Hematopoietic multipotent progenitor cell treated with erythropoietin and hydrocortisone succinate and interleukin-3 and kit ligand, for 15 days (in vitro differentiated cells): Measurements from ENCODE around the gene KCNJ10.

Experiments
- DNase-seq: peaks from one replicate; pipeline ENCODE4 v3.0.0-alpha.2; 2015; ENCODE audit warnings: low spot score

Gene KCNJ10

DNA sequence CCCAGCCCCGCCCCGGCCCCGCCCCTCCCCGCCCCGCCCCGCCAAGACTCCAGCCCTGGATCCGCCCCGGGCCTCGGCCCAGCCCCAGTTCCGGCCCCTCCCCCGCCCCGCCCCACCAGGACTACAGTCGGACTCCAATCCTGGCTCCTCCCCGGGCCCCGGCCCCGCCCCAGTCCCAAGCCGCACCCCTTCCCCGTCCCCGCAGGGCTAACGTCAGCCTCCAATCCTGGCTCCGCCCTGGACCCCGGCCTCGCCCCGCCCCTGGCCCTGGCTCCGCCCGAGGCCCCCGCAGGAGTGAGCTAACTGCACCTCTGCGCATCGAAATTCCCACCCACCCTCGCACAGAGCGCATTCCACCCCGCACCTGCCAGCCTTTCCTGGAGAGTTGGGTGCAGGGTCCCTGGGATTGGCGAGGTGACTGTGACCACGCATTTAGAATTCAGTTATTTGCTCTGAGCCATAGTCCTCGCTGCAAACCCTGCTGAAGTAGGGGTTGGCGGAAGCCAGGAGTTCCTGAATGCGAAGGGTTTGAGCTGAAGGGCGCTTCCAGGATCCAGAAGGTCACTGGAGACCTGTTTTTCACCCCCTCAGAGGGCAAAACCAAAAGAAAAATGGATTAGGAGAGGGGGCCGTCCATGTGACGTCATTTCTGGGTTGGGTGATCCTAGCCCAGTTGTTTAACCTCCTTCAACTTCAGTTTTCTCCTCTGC, 29.0 kb upstream of the KCNJ10 start:
- peak; percentile 81 for DNase-seq

DNA sequence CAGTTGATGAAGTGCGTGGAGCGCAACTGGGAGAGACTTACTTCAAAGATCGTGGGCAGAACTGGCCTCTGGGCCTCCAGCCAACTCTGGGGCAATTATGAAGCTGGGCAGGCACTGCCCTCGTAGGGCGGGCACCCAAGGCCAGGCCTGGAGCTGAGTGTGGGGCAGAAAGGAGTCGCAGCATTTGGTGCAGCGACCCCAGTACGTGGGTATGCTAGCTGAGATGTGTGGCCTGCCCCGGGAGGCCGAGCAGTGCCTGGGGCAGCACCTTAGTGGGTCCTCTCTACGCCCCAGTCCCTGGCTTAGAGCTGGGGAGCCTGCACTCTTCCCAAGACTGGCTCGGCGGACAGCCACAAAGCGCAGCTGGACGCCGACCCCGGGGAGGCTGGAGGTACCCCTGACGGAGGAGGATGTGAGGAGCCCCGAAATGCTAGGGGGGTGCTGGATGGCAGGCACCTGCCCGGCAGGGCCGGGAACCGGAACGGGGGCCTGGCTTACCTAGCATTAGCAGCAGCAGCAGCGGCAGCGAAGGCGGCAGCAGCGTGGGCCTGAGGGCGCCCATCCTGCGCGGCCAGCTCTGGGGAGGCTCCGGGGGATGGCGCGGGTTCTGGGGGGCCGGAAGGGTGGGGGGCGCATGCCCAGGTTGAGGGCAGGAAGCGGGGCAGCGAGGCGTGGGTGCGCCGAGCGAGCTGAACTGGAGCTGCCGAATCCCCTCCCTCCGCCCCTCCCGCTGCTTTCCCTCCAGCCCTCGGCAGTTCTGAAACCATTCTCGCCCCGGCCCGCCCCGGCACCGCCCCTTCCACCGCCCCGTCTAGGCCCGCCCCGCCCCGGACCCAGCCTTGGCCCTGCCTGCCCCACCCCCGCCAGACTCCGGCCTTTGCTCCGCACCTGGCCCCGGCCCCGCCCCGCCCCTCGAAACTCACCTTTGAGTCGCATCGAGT, 28.2 kb upstream of the KCNJ10 start, which contains the start of gene IGSF8:
TSS of gene IGSF8 (minus strand) at position 709 of the 941 bp plus-strand sequence. CDS start at position 562, 147 bp downstream.
- DNase-seq = peak; percentile 65

DNA sequence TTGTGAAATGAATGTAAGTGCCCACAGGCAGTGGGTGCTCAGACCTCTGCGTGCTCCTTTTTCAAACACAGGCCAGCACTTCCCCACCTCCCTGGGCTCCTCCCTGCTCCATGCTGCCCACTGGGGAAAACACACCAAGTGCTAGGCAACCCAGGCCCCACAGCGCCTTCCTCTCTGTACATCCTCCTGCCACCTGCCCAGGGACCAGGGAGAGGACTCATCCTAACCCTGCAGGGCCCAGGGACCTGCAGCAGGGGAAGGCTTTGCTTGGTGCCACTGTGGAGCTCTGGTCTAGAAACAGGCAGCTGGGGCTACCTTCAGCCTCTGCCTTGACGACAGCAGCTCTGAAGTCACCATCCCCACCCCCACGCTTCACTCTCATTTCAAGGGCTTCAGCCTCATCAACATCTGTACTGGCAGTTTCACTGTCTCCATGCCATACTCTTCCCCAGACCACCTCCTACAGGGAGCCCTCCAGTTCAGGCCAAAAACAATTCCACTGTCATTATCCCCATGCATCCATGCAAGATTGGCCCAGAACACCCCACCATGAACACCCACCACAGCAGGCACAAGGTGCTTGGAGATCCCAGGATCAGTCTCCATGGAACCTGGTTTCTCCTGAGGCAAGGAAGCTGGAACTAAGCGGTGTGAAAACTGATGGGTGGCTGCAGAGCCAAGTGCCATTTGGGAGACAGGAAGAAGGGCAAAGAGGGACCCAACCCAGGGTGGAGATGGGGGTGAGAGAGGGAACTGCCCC, 27.4 kb upstream of the KCNJ10 start:
- no peak for DNase-seq

DNA sequence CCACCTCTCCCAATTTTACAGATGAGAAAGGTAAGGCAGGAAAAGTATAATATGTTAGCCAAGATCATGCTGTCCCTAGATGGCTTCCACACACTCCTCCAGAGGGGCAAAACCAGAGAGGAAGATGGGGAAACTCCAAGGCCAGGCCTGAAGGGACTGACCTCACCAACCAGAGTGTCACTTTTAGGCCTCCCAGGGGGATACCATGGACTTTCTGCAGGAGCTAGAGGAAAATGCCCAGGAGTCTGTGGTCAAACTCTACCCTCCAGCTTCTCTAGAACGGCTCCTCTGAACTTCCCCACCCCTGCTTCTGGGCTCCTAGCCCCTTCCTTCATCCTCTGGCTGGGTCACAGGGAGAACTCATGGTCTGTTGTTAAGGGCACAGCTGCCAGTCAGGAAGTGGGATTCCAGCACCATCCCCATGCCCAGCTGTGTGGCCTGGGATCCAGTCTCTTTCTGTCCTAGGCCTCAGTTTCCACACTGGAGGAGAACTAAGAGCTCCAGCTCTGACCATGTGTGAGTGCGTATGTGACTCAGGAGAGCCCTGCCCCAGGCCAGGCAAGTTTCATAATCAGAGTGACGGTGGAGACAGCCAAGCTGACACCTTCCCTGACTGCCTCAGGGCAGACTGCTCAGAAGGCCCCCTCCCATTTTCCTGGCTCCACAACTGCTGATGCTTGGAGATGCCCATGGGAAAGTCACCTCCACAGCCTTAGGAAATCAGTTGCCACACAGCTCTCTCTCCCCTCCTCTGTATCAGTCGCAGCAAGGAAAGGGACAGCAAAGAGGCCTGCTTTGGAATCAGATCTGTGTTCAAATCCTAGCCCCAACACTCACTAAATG, 26.5 kb upstream of the KCNJ10 start:
- no peak for DNase-seq

DNA sequence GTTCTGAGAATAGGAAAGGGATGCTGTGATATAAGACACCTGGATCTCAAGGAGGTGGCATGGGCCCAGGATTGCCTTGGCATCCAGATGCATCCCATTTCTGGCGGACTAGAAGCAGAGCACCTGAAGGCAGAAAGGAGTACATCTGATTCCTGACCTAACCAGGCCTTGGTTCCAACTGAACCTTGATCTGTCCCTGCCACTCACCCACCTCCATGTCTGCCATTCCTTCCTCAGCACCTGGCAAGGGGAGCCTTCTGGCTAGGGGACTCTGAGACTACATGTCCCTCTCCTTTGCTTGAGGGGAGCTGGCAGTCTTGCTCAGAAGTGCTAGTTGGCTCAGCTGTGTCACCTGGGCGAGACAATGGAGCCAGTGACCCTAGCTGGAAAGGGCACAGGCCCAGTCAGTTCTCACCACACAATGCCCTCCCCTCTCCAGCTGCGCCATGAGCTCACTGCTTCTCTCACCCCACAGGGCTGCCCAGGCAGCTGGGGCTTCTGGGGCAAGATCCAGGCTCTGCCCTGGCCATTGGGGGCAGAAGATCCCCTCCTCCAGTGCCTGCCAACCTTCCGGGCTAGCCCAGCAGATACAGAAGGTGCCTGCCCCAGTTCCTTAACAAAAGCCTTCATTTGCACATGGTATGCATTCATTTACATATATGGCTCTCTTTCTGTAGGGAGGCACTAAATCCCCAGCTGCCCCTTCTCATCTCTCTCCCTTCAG, 25.6 kb upstream of the KCNJ10 start:
- no peak for DNase-seq

DNA sequence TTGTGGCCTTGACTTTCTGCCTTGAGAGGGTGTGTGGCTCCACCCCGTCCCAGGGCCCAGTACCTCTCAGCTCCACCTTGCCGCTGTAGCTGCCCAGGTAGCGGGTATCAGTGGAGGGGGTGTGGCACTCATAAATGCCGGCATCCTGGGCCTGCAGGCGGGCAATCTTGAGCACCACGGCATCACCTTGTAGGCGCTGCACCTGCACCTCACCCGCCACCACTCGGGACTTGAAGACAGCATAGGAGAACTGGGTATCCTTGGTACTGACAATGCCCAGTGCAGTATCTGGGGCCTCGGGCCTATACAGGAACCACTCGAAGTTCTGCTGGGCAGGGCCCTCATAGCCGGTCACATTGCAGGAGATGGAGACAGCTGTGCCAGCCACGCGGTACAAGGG, 24.8 kb upstream of the KCNJ10 start:
- no peak for DNase-seq

DNA sequence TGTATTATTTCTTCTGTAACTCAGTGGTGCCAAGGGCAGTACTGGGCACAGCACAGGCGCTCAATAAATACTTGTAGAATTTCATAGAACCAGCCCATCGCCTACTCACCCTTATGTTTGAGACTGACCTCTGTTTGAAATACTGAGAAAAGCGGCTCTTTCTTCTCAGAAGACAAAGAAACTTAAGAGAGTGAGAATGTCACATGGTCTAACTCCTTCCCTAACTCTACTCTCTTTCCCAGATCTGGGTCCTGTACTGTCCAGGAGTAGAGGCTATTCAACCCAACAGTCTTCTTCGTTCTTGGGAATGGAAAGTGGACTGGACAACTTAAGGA, 24.3 kb upstream of the KCNJ10 start:
- DNase-seq = no peak

DNA sequence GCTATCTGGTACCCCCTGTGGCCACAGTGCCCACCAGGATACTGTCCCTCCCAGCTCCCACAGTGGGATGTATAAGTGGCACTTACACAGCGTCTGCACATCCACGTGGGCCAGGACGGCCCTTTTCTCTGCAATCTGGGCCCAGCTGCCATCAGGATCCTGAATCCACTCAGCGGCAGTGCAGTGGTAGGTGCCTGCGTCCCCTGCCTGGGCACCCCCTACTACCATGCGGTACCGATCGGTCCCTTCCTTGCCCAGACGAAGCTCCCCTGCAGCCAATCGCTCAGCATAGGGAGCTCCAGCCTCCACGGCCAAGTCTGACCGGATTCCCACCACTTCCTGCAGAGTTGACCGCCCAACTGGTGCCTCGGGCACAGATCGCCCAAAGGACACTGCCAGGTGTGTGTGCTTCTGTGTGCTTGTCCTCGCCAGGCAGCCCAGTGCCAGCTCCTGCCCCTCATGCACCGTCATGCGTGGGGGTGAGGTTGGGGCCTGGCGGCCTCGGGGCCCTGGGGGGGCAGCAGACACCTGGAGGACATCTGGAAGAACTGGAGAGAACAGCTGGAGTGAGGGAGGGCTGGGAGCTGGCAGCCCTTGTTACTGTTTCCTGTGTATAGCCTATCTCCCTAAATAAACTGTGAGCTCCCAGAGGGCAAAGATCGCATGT, 23.8 kb upstream of the KCNJ10 start:
- DNase-seq = no peak

DNA sequence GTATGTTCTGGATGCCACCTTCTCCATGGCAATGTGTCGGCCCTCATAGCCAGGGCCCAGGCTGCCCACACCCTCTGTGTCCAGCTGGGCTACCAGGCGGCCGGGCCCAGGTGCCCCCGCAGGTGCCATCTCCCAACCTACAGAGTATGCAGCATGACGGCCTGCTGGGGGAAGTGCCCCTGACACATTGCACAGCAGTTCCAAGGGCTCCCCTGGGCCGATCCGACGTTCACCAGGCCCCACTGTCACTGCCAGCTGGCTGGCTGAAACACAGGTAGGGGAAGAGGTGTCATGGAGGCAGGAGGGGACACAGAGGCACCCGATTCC, 23.1 kb upstream of the KCNJ10 start:
- DNase-seq = no peak

DNA sequence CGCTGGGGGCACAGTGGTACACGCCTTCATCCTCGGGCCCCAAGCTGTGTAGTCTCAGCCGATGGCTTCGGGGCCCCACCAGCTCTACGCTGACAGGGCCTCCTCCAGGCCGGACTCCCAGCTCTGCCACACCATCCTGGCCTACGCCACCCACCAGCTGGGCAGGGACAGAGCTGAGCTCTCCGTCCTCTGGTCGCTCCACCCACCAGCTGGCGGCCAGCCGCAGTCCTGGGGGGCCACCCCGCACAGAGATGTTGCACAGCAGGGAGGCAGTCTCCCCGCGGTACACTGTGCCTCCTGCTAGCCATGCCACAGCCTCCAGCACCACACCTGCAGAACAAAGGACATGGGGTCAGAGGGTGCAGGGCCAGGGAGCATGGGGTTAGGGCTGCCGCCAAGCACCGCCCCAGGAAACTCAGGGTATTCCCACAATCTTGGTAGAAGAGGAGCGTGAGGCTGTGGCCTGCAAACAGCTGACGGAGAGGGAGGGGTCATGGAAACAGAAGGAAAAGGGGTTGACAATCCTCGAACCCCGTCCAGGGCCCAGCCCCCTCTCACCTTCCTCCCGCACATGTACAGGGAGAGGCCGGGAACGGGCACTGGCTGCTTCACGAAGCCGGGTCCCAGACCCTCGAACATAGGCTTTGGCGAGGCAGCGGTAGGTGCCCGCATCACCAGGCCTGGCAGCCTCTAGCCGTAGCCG, 22.6 kb upstream of the KCNJ10 start:
- DNase-seq = no peak

DNA sequence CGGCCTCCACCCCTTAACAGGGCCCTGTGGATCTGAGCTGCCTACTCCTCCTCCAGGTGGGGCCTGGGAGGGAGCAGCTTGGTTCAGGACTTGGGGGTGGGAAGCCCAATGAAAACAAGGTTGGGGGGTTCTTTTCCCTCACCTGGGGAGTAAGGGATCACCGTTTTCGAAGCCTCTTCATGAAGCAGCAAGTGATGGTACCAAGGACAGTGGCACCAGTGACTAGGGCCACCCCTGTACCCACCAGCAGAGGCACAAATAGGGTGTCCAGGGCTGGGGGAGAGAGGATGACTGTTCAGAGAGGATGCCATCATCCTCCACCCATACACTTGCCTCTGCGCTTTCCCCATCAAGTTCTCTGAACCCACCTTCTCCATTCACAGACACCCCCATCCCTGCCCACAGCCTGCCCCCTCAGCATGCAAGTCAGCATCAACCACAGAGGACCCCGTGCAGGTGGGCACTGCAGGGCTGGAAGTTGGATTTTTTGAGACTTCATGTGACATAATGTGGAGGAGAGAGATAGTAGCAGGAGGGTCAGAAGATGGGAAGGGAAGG, 21.8 kb upstream of the KCNJ10 start:
- DNase-seq = no peak

DNA sequence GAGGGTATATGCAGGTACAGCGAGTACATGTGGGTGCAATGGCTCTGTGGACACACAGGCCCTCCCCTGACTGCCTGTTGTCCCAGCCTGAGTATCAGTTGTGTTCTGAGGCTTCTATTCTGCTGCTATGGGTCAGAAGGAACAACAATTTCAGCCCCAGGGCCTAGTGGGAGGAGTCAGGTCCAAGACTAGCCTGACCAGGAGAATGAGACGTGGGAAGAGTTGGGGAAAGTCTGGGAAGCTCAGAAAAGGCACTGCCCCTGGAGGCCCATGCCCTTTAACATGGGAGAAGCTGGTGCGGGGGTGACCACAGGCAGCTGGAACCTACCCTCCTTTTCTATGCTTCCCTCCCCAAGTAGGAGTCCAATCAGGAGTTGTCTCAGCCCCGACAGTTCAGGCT, 20.8 kb upstream of the KCNJ10 start:
- no peak for DNase-seq

DNA sequence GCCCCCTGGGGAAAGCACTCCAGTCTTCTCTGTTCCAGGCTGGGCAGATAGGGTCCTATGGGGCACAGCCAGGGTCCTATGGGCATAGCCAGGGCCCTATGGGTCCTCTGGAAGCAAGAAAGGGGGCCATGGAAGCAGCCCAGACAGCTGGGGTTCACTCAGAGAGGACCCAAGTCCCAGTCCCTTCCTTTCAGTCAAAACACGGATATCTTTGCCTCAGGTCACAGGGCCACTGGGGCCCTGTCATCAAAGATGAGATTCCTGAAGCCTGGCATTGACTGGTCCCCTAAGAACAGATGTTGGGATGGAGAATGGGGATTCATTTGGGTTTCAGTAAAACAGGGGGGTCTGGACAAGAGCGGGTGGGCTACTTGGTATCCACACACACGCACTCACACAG, 19.9 kb upstream of the KCNJ10 start:
- no peak for DNase-seq

DNA sequence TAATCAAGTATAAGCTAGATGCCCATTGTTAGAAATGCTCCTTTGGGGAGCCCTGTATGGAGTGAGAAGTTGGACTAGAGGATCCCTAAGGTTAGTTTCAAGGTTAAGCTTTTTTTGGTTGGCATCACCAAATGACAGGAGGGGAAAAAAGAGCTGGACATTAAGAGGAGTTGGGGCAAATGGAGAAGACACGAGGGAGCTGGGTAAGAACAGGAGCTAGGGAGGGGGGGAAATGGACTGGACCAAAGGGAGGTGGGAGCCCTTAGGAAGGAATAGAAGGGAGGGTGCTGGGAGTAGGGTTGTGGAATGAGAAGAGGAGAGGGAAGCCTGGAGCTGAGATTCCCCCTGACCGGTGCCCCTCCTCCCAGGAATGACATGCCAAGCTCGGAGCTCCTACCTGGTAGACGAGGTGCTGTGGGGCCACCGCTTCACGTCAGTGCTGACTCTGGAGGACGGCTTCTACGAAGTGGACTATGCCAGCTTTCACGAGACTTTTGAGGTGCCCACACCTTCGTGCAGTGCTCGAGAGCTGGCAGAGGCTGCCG, 17.2 kb upstream of the KCNJ10 start:
- no peak for DNase-seq

DNA sequence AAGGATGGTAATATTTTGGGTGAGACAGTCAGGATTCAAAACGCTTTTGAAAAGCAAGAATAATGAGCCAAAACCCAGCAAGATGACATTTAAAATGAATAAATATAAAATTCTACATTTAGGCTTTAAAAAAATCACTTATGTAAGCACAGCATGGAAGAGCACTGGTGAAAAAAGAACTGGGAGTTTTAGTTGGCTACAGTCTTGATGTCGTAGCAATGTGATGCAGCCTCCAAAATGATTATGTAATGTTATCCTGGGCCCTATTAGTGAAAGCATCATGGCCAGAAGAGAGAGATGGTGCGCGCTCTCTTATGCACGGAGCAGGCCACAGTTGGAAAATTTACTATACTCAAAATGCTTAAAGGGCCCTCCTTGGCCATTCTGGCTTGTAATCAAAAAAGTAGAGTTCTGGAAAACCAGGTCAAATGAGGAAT, 16.5 kb upstream of the KCNJ10 start:
- no peak for DNase-seq

DNA sequence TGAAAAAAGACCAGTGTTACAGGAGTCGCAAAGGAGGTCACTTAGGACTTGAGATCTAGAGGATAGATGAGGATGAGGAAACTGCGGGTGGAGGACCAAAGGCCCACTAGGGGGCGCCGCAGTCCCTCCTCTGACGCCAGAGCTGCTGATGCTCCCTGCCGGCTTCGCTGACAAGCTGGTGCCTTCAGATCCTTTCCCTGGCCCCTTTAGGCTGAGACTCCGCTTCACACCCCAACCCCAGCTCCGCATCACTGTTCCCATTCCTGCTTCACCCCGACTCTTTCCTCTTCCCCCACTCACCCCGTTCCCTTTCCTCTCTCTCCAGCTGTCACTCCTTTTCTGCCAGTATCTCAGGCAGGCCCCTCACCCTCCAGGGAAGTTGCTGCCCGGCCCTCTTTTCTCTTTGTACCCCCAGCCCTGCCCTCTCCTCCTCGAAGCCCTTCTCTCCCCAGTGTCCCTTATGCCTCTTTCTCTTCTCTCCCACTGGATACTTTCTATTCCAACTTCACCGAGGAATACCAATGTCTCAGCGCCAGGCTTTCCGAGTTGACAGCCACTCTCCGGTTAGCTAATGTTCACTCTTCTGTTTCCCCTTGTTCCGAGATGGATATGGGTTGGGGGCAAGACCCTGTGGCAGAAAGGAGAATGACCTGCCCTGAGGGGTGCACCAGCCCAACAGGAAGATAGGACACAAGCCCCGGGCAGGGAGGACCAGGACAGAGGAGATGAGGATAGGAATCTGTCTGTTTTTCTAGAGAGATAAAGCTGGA, 15.9 kb upstream of the KCNJ10 start:
- peak; percentile 74 for DNase-seq

DNA sequence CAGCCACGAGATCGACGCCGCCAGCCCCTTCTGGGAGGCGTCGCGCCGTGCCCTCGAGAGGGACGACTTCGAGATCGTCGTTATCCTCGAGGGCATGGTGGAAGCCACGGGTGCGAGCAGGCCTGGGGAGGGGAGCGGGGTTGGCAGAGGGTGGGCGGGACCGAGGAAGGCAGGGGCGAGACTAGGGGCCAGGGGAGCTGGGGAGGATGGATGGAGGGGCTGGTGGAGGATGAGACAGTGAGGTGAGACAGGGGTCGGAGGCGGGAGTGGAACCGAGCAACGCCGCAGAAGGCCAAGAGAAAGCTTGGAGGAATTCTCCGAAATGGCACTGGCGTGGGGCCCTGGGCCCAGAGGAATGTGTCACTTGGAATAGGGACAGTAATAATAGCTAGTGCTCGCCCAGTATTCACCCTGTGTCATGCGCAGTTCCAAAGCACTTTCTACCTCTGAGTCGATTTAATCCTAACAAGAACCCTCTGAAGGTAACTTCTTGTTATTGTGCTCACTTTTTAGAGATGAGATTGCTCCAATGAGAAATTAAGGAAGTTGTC, 14.9 kb upstream of the KCNJ10 start:
- no peak for DNase-seq
